KMS-11 (cell line): ENCODE results near the gene CNTFR.

Source experiments
- H2AFZ ChIP-seq: fragments of 200-600 bp; sonication (generic); 2 replicates; pipeline ENCODE4 v1.6.1; 2016; ENCODE audit warnings: antibody characterized with exemption, mixed run types, low read depth
- H3K27ac ChIP-seq: fragments of 200-600 bp; sonication (generic); 2 replicates; pipeline ENCODE4 v1.6.1; 2016; ENCODE audit warnings: mild to moderate bottlenecking, mixed run types
- H3K27me3 ChIP-seq: fragments of 200-600 bp; sonication (generic); 2 replicates; pipeline ENCODE4 v1.6.1; 2017; ENCODE audit warnings: mild to moderate bottlenecking, low read depth, mixed run types, moderate library complexity; ENCODE audit not compliant: insufficient read depth
- H3K36me3 ChIP-seq: fragments of 200-600 bp; sonication (generic); 2 replicates; pipeline ENCODE4 v1.6.1; 2017; ENCODE audit warnings: mild to moderate bottlenecking, mixed run types; ENCODE audit not compliant: insufficient read depth
- H3K4me1 ChIP-seq: fragments of 200-600 bp; sonication (generic); 2 replicates; pipeline ENCODE4 v1.6.1; 2016; ENCODE audit warnings: mild to moderate bottlenecking, low read depth, mixed run types; ENCODE audit not compliant: poor library complexity, severe bottlenecking
- H3K4me2 ChIP-seq: fragments of 200-600 bp; sonication (generic); 2 replicates; pipeline ENCODE4 v1.7.0; 2016; ENCODE audit warnings: mild to moderate bottlenecking, mixed run types
- H3K4me3 ChIP-seq: fragments of 200-600 bp; sonication (generic); IDR thresholded peaks from 2 replicates; pipeline ENCODE4 v1.6.1; 2017; ENCODE audit warnings: low read depth, low read length, mixed read lengths; ENCODE audit not compliant: insufficient read depth
- H3K79me2 ChIP-seq: fragments of 200-600 bp; sonication (generic); 2 replicates; pipeline ENCODE4 v1.6.1; 2016; ENCODE audit warnings: low read depth, mixed run types; ENCODE audit not compliant: insufficient read depth
- H3K9ac ChIP-seq: fragments of 200-600 bp; sonication (generic); 2 replicates; pipeline ENCODE4 v1.6.1; 2016; ENCODE audit warnings: mild to moderate bottlenecking, mixed run types
- H4K20me1 ChIP-seq: fragments of 200-600 bp; sonication (generic); 2 replicates; pipeline ENCODE4 v1.6.1; 2016; ENCODE audit warnings: mild to moderate bottlenecking, mixed run types; ENCODE audit not compliant: insufficient read depth
- TF ChIP-seq, protein P1 (sequence below): fragments of 200-600 bp; sonication (generic); conservative IDR thresholded peaks from 2 replicates; pipeline ENCODE4 v1.6.1; 2017; ENCODE audit warnings: low read depth, mild to moderate bottlenecking, antibody characterized with exemption, low read length, moderate library complexity, mixed read lengths

The CNTFR gene

GRCh38 chr9:34563262-34563661 is 26.3 kb downstream of the CNTFR start:
- Histone ChIP-seq H4K20me1 (no peaks in the 10 kb centered on the region), H3K9ac (no peak overlapping the region), H3K4me2 (no peak overlapping the region), H3K27ac (no peak overlapping the region), H2AFZ (no peak overlapping the region), H3K79me2 (no peaks in the 10 kb centered on the region), H3K4me3 (no peak overlapping the region), H3K27me3 (peaks cover 18% of the 10 kb centered on the region; the same call in 1 of the 2 replicates), H3K4me1 (no peaks in the 10 kb centered on the region), H3K36me3 (no peaks in the 10 kb centered on the region)
- TF ChIP-seq, protein P1, sequence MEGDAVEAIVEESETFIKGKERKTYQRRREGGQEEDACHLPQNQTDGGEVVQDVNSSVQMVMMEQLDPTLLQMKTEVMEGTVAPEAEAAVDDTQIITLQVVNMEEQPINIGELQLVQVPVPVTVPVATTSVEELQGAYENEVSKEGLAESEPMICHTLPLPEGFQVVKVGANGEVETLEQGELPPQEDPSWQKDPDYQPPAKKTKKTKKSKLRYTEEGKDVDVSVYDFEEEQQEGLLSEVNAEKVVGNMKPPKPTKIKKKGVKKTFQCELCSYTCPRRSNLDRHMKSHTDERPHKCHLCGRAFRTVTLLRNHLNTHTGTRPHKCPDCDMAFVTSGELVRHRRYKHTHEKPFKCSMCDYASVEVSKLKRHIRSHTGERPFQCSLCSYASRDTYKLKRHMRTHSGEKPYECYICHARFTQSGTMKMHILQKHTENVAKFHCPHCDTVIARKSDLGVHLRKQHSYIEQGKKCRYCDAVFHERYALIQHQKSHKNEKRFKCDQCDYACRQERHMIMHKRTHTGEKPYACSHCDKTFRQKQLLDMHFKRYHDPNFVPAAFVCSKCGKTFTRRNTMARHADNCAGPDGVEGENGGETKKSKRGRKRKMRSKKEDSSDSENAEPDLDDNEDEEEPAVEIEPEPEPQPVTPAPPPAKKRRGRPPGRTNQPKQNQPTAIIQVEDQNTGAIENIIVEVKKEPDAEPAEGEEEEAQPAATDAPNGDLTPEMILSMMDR: no peak

GRCh38 chr9:34562135-34562745 is 27.3 kb downstream of the CNTFR start:
- Histone ChIP-seq H3K27me3 (peaks cover 15% of the 10 kb centered on the region; the same call in 1 of the 2 replicates), H3K27ac (no peak overlapping the region), H3K4me1 (no peaks in the 10 kb centered on the region), H3K4me3 (no peak overlapping the region), H3K36me3 (no peaks in the 10 kb centered on the region), H4K20me1 (no peaks in the 10 kb centered on the region), H2AFZ (no peak overlapping the region), H3K79me2 (no peaks in the 10 kb centered on the region), H3K4me2 (no peak overlapping the region), H3K9ac (no peak overlapping the region)
- TF ChIP-seq, protein P1: peak; percentile 83

- no peak overlapping the region for H3K27ac ChIP-seq
- H2AFZ ChIP-seq: no peak overlapping the region
- H3K36me3 ChIP-seq: no peaks in the 10 kb centered on the region
- H3K27me3 ChIP-seq: peaks cover 20% of the 10 kb centered on the region; the same call in 1 of the 2 replicates
- no peaks in the 10 kb centered on the region for H3K4me1 ChIP-seq
- no peak overlapping the region for H3K4me2 ChIP-seq
- TF ChIP-seq, protein P1: no peak
- no peaks in the 10 kb centered on the region for H4K20me1 ChIP-seq
- H3K9ac ChIP-seq: no peak overlapping the region
- H3K4me3 ChIP-seq: no peak overlapping the region
- H3K79me2 ChIP-seq: no peaks in the 10 kb centered on the region
These were observed 28.8 kb downstream of the CNTFR start for GRCh38 chr9:34560599-34561214.

DNA sequence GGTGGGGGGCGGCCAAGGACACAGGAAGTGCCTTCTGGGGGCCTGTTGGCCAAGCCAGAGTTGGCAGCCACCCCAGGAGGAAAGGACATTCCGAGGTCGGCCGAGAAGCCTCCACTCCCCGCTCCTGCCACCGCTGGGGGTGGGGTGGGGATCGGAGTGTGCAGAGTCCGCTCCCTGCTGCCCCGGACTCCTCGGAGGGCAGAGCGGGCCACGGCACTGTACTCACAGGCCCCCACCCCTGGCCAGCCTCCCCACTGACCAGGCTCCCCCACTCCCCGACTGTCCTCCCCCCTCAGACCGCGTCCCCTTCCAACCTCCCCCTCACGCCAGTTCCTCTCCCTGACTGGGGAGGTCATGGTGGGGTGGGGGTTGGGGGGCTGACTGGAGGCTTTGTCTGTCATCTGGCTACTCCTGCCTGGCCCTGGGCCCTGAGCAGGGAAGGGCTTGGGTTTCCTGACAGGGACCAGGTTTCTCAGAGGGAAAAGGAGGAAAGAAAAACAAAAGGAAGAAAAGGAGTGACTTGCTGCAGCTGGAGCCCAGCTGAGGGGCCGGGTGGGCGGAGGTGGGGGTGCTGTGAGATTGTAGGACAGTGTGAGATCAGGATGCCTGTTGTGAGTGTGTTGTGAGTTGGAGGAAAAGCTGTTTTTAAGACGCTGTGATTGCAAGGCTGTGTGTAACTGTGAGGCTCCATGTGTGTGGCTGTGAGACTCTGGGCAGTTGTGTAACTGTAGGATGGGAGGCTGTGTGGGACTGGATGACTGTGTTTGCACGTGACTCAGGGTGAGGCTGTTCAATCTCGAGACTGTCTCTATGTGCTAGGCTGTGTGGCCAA is 29.7 kb downstream of the CNTFR start:
- H3K4me3 ChIP-seq: no peak overlapping the region
- H3K27me3 ChIP-seq: peaks cover 24% of the 10 kb centered on the region
- H2AFZ ChIP-seq: no peak overlapping the region
- H3K27ac ChIP-seq: no peak overlapping the region
- H3K4me2 ChIP-seq: no peak overlapping the region
- no peaks in the 10 kb centered on the region for H4K20me1 ChIP-seq
- no peaks in the 10 kb centered on the region for H3K36me3 ChIP-seq
- TF ChIP-seq, protein P1: no peak
- no peaks in the 10 kb centered on the region for H3K4me1 ChIP-seq
- no peak overlapping the region for H3K9ac ChIP-seq
- no peaks in the 10 kb centered on the region for H3K79me2 ChIP-seq
